Sigmoid colon (tissue), 4 donors: ENCODE measurements around the gene STARD3NL.

ENCODE experiments used
- EP300 ChIP-seq, 4 donors: sonication (generic); formaldehyde crosslinking; IDR thresholded peaks; one replicate each; pipeline ENCODE4 v1.6.1; 2017; ENCODE audit warnings: antibody characterized with exemption in 4 of 4
- POLR2A ChIP-seq, 2 donors: fragments of 450-650 bp; IDR thresholded peaks; one replicate each; pipeline ENCODE4 v1.6.1; 2016; ENCODE audit warnings: antibody characterized with exemption in 2 of 2, mild to moderate bottlenecking in 2 of 2, moderate library complexity in 2 of 2

DNA sequence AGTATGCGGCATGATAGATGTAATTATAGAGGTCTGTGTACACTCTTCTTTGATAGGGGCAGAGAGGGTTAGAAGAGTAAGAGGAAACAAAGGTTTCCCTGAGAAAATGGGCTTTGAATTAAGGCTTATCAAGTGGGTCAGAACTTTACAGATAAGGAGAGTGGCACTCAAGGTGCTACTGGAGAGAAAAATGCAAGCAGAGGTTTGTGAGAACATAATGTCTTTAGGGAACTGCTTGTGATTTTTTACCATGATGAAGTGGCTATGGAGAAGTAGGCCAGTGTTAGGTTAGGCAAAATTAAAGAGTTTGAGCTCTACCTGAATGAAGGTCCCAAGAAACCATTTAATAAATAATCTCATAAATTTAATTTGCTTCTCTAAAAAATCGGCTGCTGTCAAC is 14.3 kb downstream of the STARD3NL start:
- TF ChIP-seq POLR2A (IDR thresholded peaks at IDR 0.05) (no peak), EP300 (IDR thresholded peaks at IDR 0.05) (no peak)
